NCI-H345 treated with DMSO at 0.1 percent for 48 hours (cell line): Measurements from ENCODE around the gene PCDHGC3.
"Not testable (repeated sequence)": the region's sequence is repeated elsewhere in the genome, so short reads cannot be mapped to it uniquely, and the experiment has no call there.

Experiments
- DNase-seq: peaks from one replicate; lab custom pipeline; 2025; ENCODE audit not compliant: unreplicated experiment; lab: John Stamatoyannopoulos, UW

PCDHGC3 gene

DNA sequence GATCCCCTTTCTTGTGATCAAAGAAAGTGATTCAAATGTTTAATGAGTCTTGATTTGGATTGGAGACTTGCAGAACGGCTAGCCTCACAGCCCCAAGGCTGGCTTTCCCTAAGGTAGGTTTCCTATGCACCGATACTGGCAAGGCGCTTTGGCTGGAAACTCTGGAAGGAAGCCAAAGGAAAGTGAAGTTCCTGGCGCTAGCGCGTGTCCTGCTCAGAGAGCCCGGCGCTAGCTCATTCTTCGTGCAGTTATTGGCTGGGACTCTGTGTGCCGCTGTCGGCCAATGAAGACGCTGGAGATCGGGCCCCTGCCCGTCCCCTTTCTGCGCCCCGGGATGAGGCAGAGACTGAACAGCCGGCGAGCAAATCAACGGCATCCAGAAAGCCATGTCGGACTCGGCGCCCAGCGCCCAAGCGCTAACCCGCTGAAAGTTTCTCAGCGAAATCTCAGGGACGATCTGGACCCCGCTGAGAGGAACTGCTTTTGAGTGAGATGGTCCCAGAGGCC lies at the start of gene PCDHGC3:
PCDHGC3 (plus strand) TSS at position 342 of the 507 bp plus-strand sequence; CDS start at position 493, 151 bp downstream.
- peak; percentile 57 for DNase-seq

DNA sequence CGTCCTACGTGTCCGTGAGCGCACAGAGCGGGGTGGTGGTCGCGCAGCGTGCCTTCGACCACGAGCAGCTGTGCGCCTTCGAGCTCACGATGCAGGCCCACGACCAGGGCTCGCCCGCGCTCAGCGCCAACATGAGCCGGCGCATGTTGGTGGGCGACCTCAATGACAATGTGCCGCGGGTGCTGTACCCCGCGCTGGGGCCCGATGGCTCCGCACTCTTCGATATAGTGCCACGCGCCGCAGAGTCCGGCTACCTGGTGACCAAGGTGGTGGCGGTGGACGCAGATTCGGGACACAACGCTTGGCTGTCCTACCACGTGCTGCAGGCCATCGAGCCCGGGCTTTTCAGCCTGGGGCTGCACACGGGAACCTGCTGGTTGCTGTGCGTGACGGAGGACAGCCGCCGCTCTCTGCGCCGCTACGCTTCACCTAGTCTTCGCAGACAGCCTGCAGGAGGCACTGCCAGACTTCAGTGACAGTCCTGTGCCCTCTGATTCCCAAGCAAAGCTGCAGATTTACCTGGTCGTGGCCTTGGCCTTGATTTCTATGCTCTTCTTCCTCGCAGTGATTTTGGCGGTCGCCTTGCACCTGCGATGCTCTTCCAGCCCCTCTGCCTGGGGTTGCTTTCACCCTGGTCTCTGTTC lies 47.9 kb upstream of the PCDHGC3 start:
- no peak for DNase-seq

DNA sequence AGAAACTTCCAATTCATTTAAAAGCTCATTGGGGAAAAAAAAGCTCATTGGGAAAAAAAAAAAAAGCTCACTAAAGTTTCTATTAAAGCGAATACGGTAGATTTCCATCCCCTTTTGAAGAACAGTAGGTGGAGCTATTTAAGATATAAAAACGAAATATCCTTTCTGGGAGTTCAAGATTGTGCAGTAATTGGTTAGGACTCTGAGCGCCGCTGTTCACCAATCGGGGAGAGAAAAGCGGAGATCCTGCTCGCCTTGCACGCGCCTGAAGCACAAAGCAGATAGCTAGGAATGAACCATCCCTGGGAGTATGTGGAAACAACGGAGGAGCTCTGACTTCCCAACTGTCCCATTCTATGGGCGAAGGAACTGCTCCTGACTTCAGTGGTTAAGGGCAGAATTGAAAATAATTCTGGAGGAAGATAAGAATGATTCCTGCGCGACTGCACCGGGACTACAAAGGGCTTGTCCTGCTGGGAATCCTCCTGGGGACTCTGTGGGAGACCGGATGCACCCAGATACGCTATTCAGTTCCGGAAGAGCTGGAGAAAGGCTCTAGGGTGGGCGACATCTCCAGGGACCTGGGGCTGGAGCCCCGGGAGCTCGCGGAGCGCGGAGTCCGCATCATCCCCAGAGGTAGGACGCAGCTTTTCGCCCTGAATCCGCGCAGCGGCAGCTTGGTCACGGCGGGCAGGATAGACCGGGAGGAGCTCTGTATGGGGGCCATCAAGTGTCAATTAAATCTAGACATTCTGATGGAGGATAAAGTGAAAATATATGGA lies 45.2 kb upstream of the PCDHGC3 start, which contains the start of gene PCDHGA12:
PCDHGA12 (plus strand) TSS at position 176 of the 782 bp plus-strand sequence; CDS start at position 429, 253 bp downstream.
- no peak for DNase-seq

DNA sequence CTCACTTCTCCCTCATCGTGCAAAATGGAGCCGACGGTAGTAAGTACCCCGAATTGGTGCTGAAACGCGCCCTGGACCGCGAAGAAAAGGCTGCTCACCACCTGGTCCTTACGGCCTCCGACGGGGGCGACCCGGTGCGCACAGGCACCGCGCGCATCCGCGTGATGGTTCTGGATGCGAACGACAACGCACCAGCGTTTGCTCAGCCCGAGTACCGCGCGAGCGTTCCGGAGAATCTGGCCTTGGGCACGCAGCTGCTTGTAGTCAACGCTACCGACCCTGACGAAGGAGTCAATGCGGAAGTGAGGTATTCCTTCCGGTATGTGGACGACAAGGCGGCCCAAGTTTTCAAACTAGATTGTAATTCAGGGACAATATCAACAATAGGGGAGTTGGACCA lies 44.5 kb upstream of the PCDHGC3 start:
- DNase-seq, result no peak

DNA sequence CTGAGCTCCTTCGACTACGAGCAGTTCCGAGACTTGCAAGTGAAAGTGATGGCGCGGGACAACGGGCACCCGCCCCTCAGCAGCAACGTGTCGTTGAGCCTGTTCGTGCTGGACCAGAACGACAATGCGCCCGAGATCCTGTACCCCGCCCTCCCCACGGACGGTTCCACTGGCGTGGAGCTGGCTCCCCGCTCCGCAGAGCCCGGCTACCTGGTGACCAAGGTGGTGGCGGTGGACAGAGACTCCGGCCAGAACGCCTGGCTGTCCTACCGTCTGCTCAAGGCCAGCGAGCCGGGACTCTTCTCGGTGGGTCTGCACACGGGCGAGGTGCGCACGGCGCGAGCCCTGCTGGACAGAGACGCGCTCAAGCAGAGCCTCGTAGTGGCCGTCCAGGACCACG lies 43.5 kb upstream of the PCDHGC3 start:
- DNase-seq, result not testable (repeated sequence)

DNA sequence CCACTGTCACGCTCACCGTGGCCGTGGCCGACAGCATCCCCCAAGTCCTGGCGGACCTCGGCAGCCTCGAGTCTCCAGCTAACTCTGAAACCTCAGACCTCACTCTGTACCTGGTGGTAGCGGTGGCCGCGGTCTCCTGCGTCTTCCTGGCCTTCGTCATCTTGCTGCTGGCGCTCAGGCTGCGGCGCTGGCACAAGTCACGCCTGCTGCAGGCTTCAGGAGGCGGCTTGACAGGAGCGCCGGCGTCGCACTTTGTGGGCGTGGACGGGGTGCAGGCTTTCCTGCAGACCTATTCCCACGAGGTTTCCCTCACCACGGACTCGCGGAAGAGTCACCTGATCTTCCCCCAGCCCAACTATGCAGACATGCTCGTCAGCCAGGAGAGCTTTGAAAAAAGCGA lies 43.0 kb upstream of the PCDHGC3 start:
- DNase-seq, result not testable (repeated sequence)

DNA sequence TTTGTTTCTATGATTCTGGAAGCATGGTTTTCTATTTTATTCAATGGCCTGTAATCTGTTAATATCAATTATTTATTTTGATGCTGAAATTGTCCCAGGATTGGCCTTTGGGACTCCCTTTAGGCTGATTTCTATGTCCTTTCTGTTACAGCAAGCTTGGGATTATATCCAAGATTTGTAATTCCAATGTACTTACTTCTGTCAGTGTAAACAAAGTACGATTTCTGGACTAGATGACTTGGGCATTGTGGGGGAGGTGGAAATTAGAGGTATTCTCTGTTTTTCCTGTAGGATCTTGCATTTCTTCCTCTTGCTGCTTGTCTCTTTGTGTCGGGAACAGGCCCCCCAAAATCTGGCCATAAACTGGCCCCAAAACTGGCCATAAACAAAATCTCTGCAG lies 41.8 kb upstream of the PCDHGC3 start:
- DNase-seq, result no peak

DNA sequence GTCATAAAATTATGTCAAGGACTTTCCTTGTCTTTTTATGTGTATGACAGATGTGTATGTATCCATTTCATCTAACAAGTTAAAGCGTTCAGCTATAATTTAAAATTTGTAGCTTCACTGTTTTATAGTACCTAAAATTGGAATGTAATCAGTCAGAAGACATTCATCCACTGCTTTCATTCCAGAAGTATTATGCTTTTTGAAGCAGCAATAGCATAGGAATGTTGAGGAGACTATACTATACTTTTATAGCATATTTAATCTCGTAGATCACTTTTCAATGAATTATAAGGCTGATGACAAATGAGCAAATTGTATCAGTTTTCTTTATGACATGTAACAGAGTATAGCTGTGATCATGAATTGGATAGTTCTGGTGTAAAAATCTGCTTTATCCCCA lies 38.5 kb upstream of the PCDHGC3 start:
- DNase-seq, result no peak

DNA sequence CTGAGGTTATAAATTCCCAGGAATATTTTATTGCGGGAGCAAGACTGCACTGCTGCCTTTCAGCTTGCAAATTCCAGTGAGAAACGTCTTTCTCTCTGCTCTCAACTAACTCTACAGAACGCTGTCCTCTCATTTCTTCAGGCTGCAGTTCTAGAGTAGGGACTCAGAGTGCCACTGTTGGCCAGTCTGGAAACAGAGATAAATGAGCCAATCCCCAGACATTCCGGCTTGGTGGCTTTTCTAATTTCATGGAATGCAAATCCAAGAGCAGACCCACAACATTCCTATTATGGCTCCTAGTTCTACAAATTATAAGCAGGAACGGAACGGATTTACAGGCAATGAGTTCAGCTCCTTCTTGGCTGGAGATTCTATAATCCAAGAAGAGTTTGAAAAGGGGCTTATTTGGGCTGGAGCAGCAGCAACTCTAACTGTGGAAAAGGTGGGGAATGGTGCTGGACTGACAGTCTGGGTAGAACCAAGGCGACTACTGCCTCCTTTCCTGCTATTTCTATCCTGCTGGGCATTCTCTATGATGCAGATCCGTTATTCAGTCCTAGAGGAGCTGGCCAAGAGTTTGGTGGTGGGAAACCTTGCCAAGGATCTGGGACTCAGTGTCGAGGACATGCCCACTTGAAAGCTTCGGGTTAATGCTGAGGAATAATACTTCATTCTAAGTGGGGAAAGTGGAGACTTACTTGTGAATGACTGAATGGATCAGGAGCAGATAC lies 36.2 kb upstream of the PCDHGC3 start:
- no peak for DNase-seq

DNA sequence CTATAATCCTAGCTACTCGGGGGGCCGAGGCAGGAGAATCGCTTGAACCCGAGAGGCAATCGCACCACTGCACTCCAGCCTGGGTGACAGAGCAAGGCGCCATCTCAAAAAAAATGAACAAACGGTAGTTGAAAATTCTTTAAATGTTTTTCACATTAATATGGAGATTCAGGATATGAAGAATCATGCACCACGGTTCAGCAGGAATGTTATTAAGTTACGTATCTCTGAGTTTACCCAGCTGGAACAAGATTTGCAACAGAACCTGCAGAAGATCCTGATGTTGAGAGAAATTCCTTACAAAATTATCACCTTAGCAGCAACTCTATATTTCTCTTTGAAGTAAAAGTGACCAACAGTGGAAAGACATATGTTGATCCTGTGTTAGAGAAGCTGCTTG lies 35.4 kb upstream of the PCDHGC3 start:
- no peak for DNase-seq

DNA sequence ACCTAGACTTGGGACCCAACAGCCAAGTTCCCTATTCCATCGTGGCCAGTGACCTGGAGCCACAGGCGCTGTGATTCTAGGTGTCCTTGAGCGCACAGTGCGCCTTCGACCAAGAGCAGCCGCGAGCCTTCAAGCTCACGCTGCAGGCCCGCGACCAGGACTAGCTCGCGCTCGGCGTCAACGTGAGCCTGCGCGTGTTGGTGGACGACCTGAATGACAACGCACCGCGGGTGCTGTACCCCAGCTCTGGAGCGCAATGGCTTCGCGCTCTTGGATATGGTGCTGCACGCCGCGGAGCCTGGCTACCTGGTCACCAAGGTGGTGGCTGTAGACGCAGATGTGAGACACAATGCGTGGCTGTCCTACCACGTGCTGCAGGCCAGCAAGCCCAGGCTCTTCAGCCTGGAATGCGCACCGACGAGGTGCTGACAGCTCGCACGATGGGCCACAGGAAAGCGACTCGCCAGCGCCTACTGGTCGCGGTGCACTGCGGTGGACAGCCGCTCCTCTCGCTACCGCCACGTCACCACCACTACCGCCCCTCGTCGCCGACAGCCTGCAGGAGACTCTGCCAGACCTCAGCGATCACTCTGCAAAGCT lies 34.1 kb upstream of the PCDHGC3 start:
- no peak for DNase-seq

DNA sequence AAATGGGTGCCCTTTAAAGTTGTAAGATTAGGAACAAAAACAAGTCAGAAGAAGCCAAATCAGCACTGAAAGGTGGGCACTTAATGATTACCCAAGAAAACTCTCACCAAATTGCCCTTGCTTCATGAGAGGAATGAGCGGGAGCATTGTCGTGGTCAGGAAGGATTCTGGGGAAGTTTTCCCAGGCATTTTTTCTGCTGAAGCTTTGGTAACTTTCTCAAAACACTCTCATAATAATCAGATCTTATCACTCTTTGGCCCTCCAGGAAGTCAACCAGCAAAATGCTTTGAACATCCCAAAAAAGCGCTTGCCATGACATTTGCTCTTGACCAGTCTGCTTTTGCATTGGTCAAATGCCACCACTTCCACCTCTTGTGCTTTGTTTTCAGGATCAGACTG lies 10.4 kb upstream of the PCDHGC3 start:
- no peak for DNase-seq

DNA sequence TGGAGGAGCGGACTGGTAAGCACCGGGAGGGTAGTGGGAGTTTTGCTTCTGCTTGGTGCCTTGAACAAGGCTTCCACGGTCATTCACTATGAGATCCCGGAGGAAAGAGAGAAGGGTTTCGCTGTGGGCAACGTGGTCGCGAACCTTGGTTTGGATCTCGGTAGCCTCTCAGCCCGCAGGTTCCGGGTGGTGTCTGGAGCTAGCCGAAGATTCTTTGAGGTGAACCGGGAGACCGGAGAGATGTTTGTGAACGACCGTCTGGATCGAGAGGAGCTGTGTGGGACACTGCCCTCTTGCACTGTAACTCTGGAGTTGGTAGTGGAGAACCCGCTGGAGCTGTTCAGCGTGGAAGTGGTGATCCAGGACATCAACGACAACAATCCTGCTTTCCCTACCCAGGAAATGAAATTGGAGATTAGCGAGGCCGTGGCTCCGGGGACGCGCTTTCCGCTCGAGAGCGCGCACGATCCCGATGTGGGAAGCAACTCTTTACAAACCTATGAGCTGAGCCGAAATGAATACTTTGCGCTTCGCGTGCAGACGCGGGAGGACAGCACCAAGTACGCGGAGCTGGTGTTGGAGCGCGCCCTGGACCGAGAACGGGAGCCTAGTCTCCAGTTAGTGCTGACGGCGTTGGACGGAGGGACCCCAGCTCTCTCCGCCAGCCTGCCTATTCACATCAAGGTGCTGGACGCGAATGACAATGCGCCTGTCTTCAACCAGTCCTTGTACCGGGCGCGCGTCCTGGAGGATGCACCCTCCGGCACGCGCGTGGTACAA lies 556 bp downstream of the PCDHGC3 start:
- DNase-seq, result no peak

DNA sequence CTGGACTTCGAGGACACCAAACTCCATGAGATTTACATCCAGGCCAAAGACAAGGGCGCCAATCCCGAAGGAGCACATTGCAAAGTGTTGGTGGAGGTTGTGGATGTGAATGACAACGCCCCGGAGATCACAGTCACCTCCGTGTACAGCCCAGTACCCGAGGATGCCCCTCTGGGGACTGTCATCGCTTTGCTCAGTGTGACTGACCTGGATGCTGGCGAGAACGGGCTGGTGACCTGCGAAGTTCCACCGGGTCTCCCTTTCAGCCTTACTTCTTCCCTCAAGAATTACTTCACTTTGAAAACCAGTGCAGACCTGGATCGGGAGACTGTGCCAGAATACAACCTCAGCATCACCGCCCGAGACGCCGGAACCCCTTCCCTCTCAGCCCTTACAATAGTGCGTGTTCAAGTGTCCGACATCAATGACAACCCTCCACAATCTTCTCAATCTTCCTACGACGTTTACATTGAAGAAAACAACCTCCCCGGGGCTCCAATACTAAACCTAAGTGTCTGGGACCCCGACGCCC lies 1.3 kb downstream of the PCDHGC3 start:
- DNase-seq, result no peak

DNA sequence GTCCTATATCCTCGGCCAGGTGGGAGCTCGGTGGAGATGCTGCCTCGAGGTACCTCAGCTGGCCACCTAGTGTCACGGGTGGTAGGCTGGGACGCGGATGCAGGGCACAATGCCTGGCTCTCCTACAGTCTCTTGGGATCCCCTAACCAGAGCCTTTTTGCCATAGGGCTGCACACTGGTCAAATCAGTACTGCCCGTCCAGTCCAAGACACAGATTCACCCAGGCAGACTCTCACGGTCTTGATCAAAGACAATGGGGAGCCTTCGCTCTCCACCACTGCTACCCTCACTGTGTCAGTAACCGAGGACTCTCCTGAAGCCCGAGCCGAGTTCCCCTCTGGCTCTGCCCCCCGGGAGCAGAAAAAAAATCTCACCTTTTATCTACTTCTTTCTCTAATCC lies 2.0 kb downstream of the PCDHGC3 start:
- no peak for DNase-seq

DNA sequence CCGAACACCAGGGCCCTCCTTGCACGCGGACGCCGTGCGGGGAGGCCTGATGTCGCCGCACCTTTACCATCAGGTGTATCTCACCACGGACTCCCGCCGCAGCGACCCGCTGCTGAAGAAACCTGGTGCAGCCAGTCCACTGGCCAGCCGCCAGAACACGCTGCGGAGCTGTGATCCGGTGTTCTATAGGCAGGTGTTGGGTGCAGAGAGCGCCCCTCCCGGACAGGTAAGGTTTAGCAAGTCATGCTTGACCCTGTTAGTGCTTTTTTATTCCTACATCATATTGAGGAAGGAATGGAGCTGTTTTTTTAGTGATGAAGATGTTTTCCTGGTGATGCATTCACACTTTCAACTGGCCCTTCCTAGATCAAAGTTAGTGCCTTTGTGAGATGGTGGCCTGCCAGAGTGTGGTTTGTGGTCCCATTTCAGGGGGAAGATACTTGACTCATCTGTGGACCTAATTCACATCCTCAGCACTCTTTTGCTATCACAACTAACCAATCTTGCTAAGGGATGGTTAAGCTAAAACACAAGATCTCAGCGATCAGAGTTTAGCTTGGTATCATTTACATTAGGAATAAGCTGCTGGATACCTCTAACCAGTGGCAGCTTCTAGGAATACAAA lies 2.7 kb downstream of the PCDHGC3 start:
- DNase-seq, result no peak

DNA sequence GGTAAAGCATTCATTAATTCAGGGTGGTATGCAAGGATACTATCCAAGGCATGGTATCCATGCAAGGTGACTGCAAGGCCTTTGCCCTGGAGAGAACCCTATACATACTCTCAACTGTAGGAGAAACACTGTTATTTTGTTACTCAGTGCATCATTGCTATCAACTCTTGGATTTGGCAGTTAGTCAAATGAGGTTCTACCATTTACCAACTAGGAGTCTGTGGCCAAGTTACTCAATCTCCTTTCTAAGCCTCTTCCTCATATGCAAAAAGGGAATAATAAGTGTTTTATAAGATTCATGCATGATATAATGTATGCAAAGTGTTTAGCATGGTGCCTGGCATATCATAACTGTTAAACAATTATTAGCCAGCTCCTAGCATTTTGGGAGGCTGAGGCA lies 4.0 kb downstream of the PCDHGC3 start:
- DNase-seq, result no peak

DNA sequence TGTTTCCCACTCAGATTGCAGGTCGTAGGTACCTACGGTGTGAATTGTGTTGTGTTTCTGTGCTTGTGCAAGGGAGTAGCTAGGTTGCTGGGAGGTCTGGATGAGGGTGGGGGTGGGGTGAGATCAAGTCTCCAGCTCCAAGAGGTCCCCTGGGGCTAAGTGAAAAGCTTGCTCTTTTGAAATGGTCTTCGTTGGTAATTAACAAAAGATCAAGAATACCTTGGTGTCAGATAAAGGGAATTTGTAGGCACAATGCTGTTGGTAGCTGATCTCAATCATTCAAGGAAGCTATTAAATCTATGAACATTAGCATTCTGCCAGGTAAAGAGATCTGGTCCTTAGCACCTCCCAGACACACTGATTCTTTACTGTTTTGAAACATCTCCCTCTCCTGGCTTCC lies 8.1 kb downstream of the PCDHGC3 start:
- no peak for DNase-seq

DNA sequence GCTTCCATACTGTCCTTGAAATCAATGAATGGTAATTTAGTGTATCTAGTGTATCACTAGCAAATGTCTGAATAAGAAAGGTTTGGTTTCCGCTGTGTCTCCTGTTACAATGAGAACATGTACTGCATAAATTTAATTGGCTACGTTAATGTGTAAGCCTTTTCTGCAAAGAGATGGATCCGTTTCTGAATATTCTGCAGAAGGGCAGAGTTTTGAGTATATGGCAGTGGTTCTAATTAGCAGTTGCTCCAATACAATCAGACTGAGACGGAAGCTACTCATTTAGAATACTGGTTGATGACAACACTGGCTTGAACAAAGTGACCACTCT lies 8.5 kb downstream of the PCDHGC3 start:
- peak; percentile 43 for DNase-seq
